GM19025 (cell line): Measurements from ENCODE around the gene C1QTNF8.

Source experiments
- ATAC-seq: cut with Tn5 transposase; IDR thresholded peaks from one replicate; pipeline ENCODE4 v1.9.1; 2021; ENCODE audit warnings: mild to moderate bottlenecking, low read depth, moderate library complexity; ENCODE audit not compliant: unreplicated experiment

Gene C1QTNF8

GRCh38 chr16:1127971-1128715 lies 32.1 kb upstream of the C1QTNF8 start:
- ATAC-seq, result no peak

GRCh38 chr16:1127101-1127500 lies 31.1 kb upstream of the C1QTNF8 start:
- ATAC-seq, result no peak

- no peak for ATAC-seq
These were observed 30.5 kb upstream of the C1QTNF8 start for GRCh38 chr16:1126586-1126985.

GRCh38 chr16:1126044-1126443 lies 30.0 kb upstream of the C1QTNF8 start:
- no peak for ATAC-seq

DNA sequence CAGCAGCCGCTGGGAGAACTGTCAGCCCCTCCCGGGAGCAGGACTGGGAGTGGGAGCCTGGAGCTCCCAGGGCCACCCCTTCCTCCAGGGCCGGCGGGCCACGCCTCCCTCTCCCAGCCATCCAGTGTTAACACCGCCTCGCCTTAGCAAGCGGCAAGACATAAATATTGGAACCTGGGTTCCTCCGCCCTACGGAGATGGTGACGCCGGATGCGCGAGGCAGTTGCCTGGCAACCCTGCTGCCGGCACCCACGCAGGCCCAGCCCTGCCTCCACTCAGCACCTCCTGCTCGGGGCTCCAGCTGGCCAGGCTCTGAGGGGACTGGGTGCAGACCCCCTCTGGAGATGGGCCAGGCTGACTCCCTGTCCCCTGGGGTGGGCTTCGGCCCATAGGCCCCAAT lies 29.4 kb upstream of the C1QTNF8 start:
- no peak for ATAC-seq

DNA sequence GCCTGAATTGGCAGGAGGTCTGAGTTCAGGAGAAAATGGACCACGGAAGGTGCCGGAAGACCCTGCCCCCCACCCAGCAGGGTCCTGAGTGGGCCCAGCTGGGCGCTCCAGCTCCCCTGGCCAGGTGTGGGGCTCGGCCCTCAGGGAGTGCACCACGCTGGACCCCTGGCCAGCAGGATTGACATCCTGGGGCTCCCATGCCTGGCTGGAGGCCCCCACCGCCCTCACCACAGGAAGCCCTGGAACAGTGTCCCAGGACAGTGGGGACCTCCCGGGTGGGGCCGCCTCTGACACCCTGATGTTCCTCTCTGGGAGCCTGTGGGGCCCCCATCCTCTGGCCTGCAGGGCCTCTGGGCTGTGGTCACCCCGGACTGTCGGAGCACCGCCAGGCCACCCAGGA lies 28.8 kb upstream of the C1QTNF8 start:
- ATAC-seq, result no peak

- no peak for ATAC-seq
These were observed 28.2 kb upstream of the C1QTNF8 start for GRCh38 chr16:1124291-1124690.

DNA sequence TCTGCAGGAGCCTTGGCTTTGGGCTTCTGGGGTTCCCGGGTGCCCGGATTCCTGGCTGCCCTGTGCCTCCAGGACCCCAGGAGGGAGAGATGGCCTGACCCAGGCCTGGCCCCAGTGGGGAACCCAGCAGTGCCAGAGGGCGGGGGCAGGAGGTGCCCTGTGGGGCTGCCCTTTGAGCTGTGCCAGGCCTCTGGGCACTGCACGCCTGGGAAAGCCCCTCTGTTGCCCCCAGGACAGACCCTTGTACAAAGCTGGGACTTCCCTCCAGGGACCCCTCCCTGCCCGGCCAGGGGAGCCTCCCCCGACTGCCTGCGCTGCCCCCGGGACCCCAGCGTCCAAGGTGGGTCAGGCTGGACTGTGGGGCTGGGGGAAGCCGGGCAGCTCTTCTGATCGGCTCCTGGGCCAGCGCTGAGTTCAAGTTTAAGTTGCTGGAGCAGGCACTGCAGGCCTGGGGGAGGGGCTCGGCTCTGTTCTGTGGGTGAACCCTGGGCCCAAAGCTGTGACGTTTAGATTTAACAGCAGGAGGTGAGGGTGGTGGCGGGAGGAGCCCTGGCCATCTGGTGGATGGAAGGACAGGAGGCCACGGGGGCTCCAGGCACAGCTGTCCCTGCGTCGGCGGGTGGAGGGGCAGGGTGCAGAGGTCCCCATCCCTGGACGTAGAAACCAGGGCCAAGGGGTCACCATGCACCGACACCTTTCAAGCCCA lies 27.6 kb upstream of the C1QTNF8 start:
- ATAC-seq, result no peak

DNA sequence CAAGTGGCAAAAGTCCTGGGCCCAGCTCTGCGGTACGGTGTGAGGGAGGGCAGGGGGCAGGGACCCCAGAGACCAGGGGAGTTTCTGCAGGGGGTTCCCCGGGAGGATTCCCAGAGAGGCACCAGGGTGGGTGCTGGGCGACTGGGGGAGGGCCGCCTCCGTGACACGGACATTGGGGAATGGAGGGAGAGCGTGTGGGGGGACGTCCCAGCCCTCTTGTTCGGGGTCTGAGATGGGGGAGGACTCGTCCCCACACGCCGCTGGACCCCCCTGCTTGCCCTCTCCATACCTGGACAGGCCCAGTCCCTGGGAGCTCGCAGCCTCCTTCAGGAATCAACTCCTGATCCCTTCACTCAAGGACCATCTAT lies 26.3 kb upstream of the C1QTNF8 start:
- ATAC-seq, result no peak

GRCh38 chr16:1121601-1122397 lies 25.8 kb upstream of the C1QTNF8 start:
- no peak for ATAC-seq

GRCh38 chr16:1121009-1121408 lies 25.0 kb upstream of the C1QTNF8 start:
- ATAC-seq, result no peak

- ATAC-seq, result no peak
These were observed 24.5 kb upstream of the C1QTNF8 start for GRCh38 chr16:1120577-1120941.

- ATAC-seq, result no peak
These were observed 23.9 kb upstream of the C1QTNF8 start for GRCh38 chr16:1119766-1120576.

GRCh38 chr16:1119129-1119528 lies 23.1 kb upstream of the C1QTNF8 start:
- ATAC-seq, result no peak

DNA sequence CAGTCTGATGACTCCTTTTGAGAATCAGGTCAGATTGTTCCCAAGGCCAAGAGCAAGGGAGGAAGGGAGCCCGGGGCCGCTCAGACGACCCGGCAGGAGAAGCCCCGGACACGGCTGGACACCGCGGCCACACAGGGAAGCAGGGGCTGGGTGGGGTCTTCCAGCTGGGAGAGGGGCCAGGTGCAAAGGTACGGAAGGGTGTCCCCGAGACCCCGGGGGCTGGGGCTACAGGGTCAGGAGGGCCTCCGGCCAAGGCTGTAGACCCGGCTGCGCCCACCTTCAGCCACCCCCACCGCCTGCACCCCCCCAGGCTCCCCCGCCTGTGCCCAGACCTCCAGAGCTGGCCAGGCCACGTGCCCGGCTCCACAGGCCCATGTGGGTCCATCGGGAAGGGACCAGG lies 21.9 kb upstream of the C1QTNF8 start:
- no peak for ATAC-seq

- ATAC-seq, result no peak
These were observed 21.3 kb upstream of the C1QTNF8 start for GRCh38 chr16:1117176-1117900.

DNA sequence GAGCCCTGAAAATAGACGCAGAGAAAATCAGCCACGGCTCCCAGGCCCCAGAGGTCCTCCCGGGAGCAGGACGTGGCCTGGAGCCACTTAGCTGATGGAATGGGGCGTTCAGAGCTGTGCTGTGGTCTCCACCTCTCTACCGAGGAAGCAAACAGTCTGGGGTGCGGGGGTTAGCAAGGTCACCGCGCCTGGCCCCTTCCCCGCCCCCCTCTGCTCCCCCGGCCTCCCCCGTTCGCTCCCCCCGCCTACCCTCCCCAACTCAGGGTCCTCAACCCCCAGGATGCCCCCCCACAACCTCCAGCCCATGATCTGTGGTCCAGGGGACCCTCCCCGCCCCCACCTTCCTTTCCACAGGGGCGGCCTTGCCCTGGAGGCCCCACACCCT lies 20.6 kb upstream of the C1QTNF8 start:
- no peak for ATAC-seq

DNA sequence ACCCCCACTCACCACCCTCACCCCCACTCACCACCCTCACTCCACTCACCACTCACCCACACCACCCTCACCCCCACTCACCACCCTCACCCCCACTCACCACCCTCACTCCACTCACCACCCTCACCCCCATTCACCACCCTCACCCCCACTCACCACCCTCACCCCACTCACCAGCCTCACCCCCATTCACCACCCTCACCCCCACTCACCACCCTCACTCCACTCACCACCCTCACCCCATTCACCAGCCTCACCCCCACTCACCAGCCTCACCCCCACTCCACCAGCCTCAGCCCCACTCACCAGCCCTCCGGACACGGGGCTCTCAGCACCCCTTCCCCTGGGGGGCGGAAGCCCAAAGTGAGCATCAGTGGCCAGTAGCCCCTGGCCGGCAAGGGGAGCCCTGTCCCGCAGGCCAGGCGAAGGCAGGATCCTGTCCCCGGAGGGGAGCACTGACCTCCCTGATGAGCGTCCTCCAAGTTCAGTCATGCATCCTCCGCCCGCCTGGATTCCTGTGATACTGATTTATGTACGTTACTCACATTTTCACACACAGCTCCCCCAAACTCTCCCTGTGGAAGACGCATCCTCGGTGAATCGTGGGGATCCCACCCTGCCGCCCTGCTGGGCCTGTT lies 18.0 kb upstream of the C1QTNF8 start:
- ATAC-seq, result no peak

- ATAC-seq, result no peak
These were observed 17.4 kb upstream of the C1QTNF8 start for GRCh38 chr16:1113489-1113888.
